Endothelial cell of umbilical vein (primary cell): Measurements from ENCODE around the gene NFIA. TPM values are rescaled to one million over a fixed set of nuclear protein-coding genes. Genes with fewer than 3 reads are reported as not detected.

Source experiments
- BruUV-seq: library from RNA; stranded (reverse); fragments of 400-500 nt; replicated peaks from 2 replicates; lab custom pipeline; 2021; lab: Mats Ljungman, UMichigan
- CTCF ChIA-PET: fragments of 300-600, 350-600 bp; sonication (Branson Sonifier 250); formaldehyde crosslinking; loops from one replicate; lab custom pipeline; 2021; ENCODE audit warnings: antibody characterized with exemption, inconsistent platforms; lab: Charles Lee
- POLR2A ChIA-PET: fragments of 300-600, 350-600 bp; sonication (Branson Sonifier 250); formaldehyde crosslinking; loops from one replicate; lab custom pipeline; 2021; ENCODE audit warnings: antibody characterized with exemption, inconsistent platforms; lab: Charles Lee
- DNase-seq: peaks from one replicate; pipeline ENCODE4 v3.0.0-alpha.2; 2011; ENCODE audit warnings: low read depth, low spot score
- FAIRE-seq: peaks from 2 replicates; lab custom pipeline; 2011; peaks lifted over from hg19 to GRCh38; lab: Jason Lieb, UNC
- H2AFZ ChIP-seq: 2 replicates; pipeline ENCODE4 v1.6.0; 2012; ENCODE audit warnings: low read depth, low read length, control low read depth, inconsistent platforms
- H3K27ac ChIP-seq: 2 replicates; pipeline ENCODE4 v1.5.1; 2011; ENCODE audit warnings: low read depth, mild to moderate bottlenecking, control low read depth, low read length, moderate library complexity; ENCODE audit not compliant: insufficient read depth
- H3K27me3 ChIP-seq, 2 experiments: 2 replicates each; pipeline versions ENCODE4 v1.6.0 to v1.6.1; 2011; ENCODE audit warnings: low read length in 2 of 2, mixed read lengths in 1 of 2; ENCODE audit not compliant: control insufficient read depth in 2 of 2, insufficient read depth in 2 of 2
- H3K36me3 ChIP-seq, 2 experiments: 2 replicates in 1 of 2; 3 replicates in 1 of 2; pipeline ENCODE4 v1.5.1; 2011; ENCODE audit warnings: low read length in 2 of 2, mild to moderate bottlenecking in 1 of 2, moderate library complexity in 1 of 2; ENCODE audit not compliant: control insufficient read depth in 2 of 2, insufficient read depth in 2 of 2; ENCODE audit errors: extremely low read depth in 1 of 2
- H3K4me1 ChIP-seq: 3 replicates; pipeline ENCODE4 v1.5.1; 2011; ENCODE audit warnings: mild to moderate bottlenecking, low read length; ENCODE audit not compliant: control insufficient read depth, insufficient read depth; ENCODE audit errors: extremely low read depth
- H3K4me2 ChIP-seq: 2 replicates; pipeline ENCODE4 v1.6.1; 2011; ENCODE audit warnings: low read length, control low read depth, mixed read lengths; ENCODE audit not compliant: insufficient read depth
- H3K4me3 ChIP-seq, 3 experiments: fragments of 200-600 bp in 1 of 3; sonication (generic), shearing (Covaris generic) in 1 of 3; replicated peaks in 1 of 3; 2 replicates each; pipeline ENCODE4 v1.5.1; 2011 to 2016; ENCODE audit warnings: control low read depth in 3 of 3, low read length in 3 of 3, mild to moderate bottlenecking in 2 of 3, inconsistent platforms in 1 of 3, low read depth in 1 of 3, moderate library complexity in 1 of 3; ENCODE audit not compliant: insufficient read depth in 1 of 3
- H3K79me2 ChIP-seq: 2 replicates; pipeline ENCODE4 v1.6.0; 2012; ENCODE audit warnings: low read length, inconsistent platforms; ENCODE audit not compliant: control insufficient read depth, insufficient read depth
- H3K9ac ChIP-seq: replicated peaks from 2 replicates; pipeline ENCODE3; 2011; ENCODE audit warnings: low read length, control low read depth; ENCODE audit not compliant: insufficient read depth; ENCODE audit errors: extremely low read depth
- H3K9me1 ChIP-seq: replicated peaks from 3 replicates; pipeline ENCODE4 v1.6.0; 2011; ENCODE audit warnings: mild to moderate bottlenecking, low read length; ENCODE audit not compliant: control insufficient read depth, insufficient read depth; ENCODE audit errors: extremely low read depth
- H3K9me3 ChIP-seq: replicated peaks from 2 replicates; pipeline ENCODE4 v1.5.1; 2012; ENCODE audit warnings: low read length, inconsistent platforms; ENCODE audit not compliant: control insufficient read depth, insufficient read depth
- H4K20me1 ChIP-seq: replicated peaks from 2 replicates; pipeline ENCODE3; 2011; ENCODE audit warnings: mild to moderate bottlenecking, low read length; ENCODE audit not compliant: control insufficient read depth, insufficient read depth; ENCODE audit errors: extremely low read depth
- EZH2 ChIP-seq: IDR thresholded peaks from 2 replicates; pipeline ENCODE4 v1.6.1; 2012; ENCODE audit warnings: borderline replicate concordance, low read depth, mild to moderate bottlenecking, moderate library complexity, low read length, inconsistent platforms; ENCODE audit not compliant: severe bottlenecking
- FOS ChIP-seq: IDR thresholded peaks from 2 replicates; pipeline ENCODE4 v1.6.1; 2011; ENCODE audit warnings: mild to moderate bottlenecking, low read length, moderate library complexity, borderline replicate concordance; ENCODE audit not compliant: insufficient read depth
- GATA2 ChIP-seq: IDR thresholded peaks from 2 replicates; pipeline ENCODE4 v1.7.0; 2011; ENCODE audit warnings: low read depth, mild to moderate bottlenecking, moderate library complexity, mixed read lengths, low read length; ENCODE audit not compliant: insufficient read length, insufficient read depth
- JUN ChIP-seq: IDR thresholded peaks from 2 replicates; pipeline ENCODE4 v1.6.1; 2011; ENCODE audit warnings: borderline replicate concordance, low read depth; ENCODE audit not compliant: insufficient read length, insufficient read depth
- MYC ChIP-seq: IDR thresholded peaks from one replicate; pipeline ENCODE4 v1.6.1; 2011; ENCODE audit warnings: mild to moderate bottlenecking, low read depth, low read length
- POLR2A ChIP-seq: IDR thresholded peaks from 2 replicates; pipeline ENCODE4 v1.6.1; 2012; ENCODE audit warnings: low read depth, mild to moderate bottlenecking, control low read depth, low read length
- POLR2AphosphoS5 ChIP-seq: IDR thresholded peaks from 2 replicates; pipeline ENCODE4 v1.6.1; 2012; ENCODE audit warnings: low read depth, mild to moderate bottlenecking, control low read depth, low read length, moderate library complexity; ENCODE audit not compliant: insufficient read depth
- dilution Hi-C: fragments of 300-500 bp; cut with MboI; formaldehyde crosslinking; loops from one replicate; pipeline ENCODE4 v1.15.0; 2019; ENCODE audit warnings: low sequenced_read_pairs; ENCODE audit not compliant: extremely low pct_ligation_motif_present
- intact Hi-C: fragments of 100-400 bp; cut with micrococcal nuclease; formaldehyde crosslinking; loops from one replicate; pipeline ENCODE4 v1.10.0; 2022
- polyA plus RNA-seq, 4 experiments: library from polyadenylated mRNA; depleted of rRNA in 3 of 4; stranded (reverse) in 3 of 4; unstranded in 1 of 4; fragments of >200 nt; gene quantifications; 2 replicates each; pipeline versions ENCODE4 v1.2.1 to v1.2.3, GENCODE V29; 2011 to 2012; ENCODE audit warnings: missing spikeins in 1 of 4
- total RNA-seq: library from RNA; stranded (reverse); gene quantifications from 2 replicates; pipeline ENCODE4 v1.2.3, GENCODE V29; 2021
- TF ChIP-seq, protein P1 (sequence below): IDR thresholded peaks from 2 replicates; pipeline ENCODE4 v1.6.1; 2011; ENCODE audit not compliant: insufficient read depth, insufficient read length
- TF ChIP-seq, protein P2 (sequence below), 2 donors: IDR thresholded peaks; 1 replicate in 1 of 2; 2 replicates in 1 of 2; pipeline ENCODE4 v1.5.1; 2011; ENCODE audit warnings: low read length in 2 of 2, mild to moderate bottlenecking in 2 of 2, moderate library complexity in 2 of 2, control low read depth in 1 of 2, inconsistent platforms in 1 of 2, low read depth in 1 of 2; ENCODE audit not compliant: insufficient read depth in 1 of 2; ENCODE audit errors: extremely low read depth in 1 of 2

Gene NFIA
- total and polyA plus RNA-seq, 2 donors (not counting 3 experiments of a cell fraction or from before 2014, with no cell fraction given), result 25.5 to 47.0 TPM

DNA sequence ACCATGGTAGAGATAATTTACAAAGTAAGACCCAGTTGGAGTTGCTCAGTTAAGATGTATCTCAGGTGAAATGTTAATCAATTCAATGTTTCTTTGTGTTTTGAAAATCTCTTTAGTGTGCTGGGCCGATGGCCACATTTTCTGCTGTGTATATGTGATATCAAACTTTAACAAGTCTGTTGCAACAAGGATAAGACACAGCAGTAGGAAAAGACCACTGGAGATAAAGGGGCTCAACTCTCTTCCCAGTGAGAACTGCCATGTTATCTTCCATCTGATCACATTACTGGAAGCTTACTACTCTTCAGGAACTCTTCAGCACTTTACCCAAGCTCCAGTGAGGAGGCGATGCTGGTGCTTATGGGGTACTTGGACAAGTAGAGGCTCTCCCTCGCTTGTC, 227.7 kb downstream of the NFIA start:
- DNase-seq (no peak), FAIRE-seq (peak; percentile 26)
- Histone ChIP-seq H3K9me1 (no peaks in the 10 kb centered on the region), H3K36me3 (no peaks in the 10 kb centered on the region), H3K79me2 (no peaks in the 10 kb centered on the region), H3K9ac (no peak overlapping the region), H3K4me3 (no peak overlapping the region), H3K9me3 (no peaks in the 10 kb centered on the region), H3K27ac (no peak overlapping the region), H4K20me1 (no peaks in the 10 kb centered on the region), H2AFZ (no peak overlapping the region), H3K27me3 (no peaks in the 10 kb centered on the region), H3K4me1 (no peaks in the 10 kb centered on the region), H3K4me2 (no peak overlapping the region)
- dilution Hi-C loops, result no loop called here
- BruUV-seq, result no TSS peak
- intact Hi-C loops, result no loop called here
- POLR2A ChIA-PET, result no interaction called here
- TF ChIP-seq FOS, result no peak
- TF ChIP-seq, protein P1, sequence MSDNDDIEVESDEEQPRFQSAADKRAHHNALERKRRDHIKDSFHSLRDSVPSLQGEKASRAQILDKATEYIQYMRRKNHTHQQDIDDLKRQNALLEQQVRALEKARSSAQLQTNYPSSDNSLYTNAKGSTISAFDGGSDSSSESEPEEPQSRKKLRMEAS, result no peak
- no peak for TF ChIP-seq POLR2AphosphoS5
- TF ChIP-seq JUN, result no peak
- TF ChIP-seq EZH2, result no peak
- TF ChIP-seq MYC, result no peak
- TF ChIP-seq, protein P2, sequence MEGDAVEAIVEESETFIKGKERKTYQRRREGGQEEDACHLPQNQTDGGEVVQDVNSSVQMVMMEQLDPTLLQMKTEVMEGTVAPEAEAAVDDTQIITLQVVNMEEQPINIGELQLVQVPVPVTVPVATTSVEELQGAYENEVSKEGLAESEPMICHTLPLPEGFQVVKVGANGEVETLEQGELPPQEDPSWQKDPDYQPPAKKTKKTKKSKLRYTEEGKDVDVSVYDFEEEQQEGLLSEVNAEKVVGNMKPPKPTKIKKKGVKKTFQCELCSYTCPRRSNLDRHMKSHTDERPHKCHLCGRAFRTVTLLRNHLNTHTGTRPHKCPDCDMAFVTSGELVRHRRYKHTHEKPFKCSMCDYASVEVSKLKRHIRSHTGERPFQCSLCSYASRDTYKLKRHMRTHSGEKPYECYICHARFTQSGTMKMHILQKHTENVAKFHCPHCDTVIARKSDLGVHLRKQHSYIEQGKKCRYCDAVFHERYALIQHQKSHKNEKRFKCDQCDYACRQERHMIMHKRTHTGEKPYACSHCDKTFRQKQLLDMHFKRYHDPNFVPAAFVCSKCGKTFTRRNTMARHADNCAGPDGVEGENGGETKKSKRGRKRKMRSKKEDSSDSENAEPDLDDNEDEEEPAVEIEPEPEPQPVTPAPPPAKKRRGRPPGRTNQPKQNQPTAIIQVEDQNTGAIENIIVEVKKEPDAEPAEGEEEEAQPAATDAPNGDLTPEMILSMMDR (IDR thresholded peaks at IDR 0.05; ENCODE audit: extremely low read depth in 1 of 2, insufficient read depth in 1 of 2, low read depth in 1 of 2, low read length in 2 of 2), result no peak
- no peak for TF ChIP-seq GATA2
- no peak for TF ChIP-seq POLR2A
- CTCF ChIA-PET, result no interaction called here
